HL-60 (cell line): ENCODE measurements around the gene ZNF236.

ENCODE experiments used
- DNase-seq, 2 experiments: peaks; one replicate each; pipeline ENCODE4 v3.0.0-alpha.2; 2010 to 2020; ENCODE audit warnings: low read depth in 1 of 2, low spot score in 1 of 2
- H3K27ac ChIP-seq: fragments of 250-450 bp; sonication (Bioruptor Pico); replicated peaks from 2 replicates; pipeline ENCODE4 v1.5.1; 2020; ENCODE audit warnings: mild to moderate bottlenecking, moderate library complexity
- H3K27me3 ChIP-seq: fragments of 250-450 bp; sonication (Bioruptor Pico); 2 replicates; pipeline ENCODE4 v1.5.1; 2021; ENCODE audit warnings: mild to moderate bottlenecking, moderate library complexity; ENCODE audit not compliant: insufficient read depth, poor library complexity, severe bottlenecking
- H3K4me3 ChIP-seq: replicated peaks from 2 replicates; pipeline ENCODE4 v1.5.1; 2011; ENCODE audit warnings: mild to moderate bottlenecking, control low read depth, low read length; ENCODE audit not compliant: insufficient read depth
- CTCF ChIP-seq: IDR thresholded peaks from one replicate; pipeline ENCODE4 v1.5.1; 2011; ENCODE audit warnings: low read length, control low read depth, inconsistent platforms; ENCODE audit not compliant: insufficient read depth
- GABPA ChIP-seq: IDR thresholded peaks from 2 replicates; pipeline ENCODE4 v1.6.1; 2012; ENCODE audit warnings: low read depth
- POLR2AphosphoS5 ChIP-seq: IDR thresholded peaks from 2 replicates; pipeline ENCODE4 v1.6.1; 2012; ENCODE audit warnings: low read depth
- SPI1 ChIP-seq: IDR thresholded peaks from 2 replicates; pipeline ENCODE4 v1.6.1; 2012; ENCODE audit warnings: low read depth, mild to moderate bottlenecking, borderline replicate concordance
- TF ChIP-seq, protein P1 (sequence below): IDR thresholded peaks from 2 replicates; pipeline ENCODE4 v1.6.1; 2012; ENCODE audit warnings: low read depth; ENCODE audit not compliant: insufficient replicate concordance

Gene ZNF236

GRCh38 chr18:76967721-76968472, 145.5 kb downstream of the ZNF236 start:
- no peak for DNase-seq
- Histone ChIP-seq H3K27ac (no peak overlapping the region), H3K27me3 (no peaks in the 10 kb centered on the region), H3K4me3 (no peak overlapping the region)
- TF ChIP-seq GABPA (no peak), CTCF (no peak), SPI1 (no peak), POLR2AphosphoS5 (no peak)
- TF ChIP-seq, protein P1, sequence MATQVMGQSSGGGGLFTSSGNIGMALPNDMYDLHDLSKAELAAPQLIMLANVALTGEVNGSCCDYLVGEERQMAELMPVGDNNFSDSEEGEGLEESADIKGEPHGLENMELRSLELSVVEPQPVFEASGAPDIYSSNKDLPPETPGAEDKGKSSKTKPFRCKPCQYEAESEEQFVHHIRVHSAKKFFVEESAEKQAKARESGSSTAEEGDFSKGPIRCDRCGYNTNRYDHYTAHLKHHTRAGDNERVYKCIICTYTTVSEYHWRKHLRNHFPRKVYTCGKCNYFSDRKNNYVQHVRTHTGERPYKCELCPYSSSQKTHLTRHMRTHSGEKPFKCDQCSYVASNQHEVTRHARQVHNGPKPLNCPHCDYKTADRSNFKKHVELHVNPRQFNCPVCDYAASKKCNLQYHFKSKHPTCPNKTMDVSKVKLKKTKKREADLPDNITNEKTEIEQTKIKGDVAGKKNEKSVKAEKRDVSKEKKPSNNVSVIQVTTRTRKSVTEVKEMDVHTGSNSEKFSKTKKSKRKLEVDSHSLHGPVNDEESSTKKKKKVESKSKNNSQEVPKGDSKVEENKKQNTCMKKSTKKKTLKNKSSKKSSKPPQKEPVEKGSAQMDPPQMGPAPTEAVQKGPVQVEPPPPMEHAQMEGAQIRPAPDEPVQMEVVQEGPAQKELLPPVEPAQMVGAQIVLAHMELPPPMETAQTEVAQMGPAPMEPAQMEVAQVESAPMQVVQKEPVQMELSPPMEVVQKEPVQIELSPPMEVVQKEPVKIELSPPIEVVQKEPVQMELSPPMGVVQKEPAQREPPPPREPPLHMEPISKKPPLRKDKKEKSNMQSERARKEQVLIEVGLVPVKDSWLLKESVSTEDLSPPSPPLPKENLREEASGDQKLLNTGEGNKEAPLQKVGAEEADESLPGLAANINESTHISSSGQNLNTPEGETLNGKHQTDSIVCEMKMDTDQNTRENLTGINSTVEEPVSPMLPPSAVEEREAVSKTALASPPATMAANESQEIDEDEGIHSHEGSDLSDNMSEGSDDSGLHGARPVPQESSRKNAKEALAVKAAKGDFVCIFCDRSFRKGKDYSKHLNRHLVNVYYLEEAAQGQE, result no peak

- TF ChIP-seq CTCF (no peak), POLR2AphosphoS5 (no peak), GABPA (no peak), SPI1 (peak; percentile 74; the same call in 1 of the 2 replicates)
- TF ChIP-seq, protein P1, result no peak
- peak in 1 of 2 experiments; percentile 23 for DNase-seq
These were observed 148.6 kb downstream of the ZNF236 start for GRCh38 chr18:76970770-76971559.

GRCh38 chr18:76972241-76972640, 149.9 kb downstream of the ZNF236 start:
- no peak for DNase-seq
- no peak overlapping the region for H3K27ac ChIP-seq
- no peak for TF ChIP-seq GABPA
- no peak for TF ChIP-seq SPI1
- TF ChIP-seq, protein P1, result no peak
- no peak for TF ChIP-seq POLR2AphosphoS5
- no peak for TF ChIP-seq CTCF

More at GRCh38 chr18:76970770-76971559, 148.6 kb downstream of the ZNF236 start:
- Histone ChIP-seq H3K27ac (no peak overlapping the region), H3K4me3 (no peak overlapping the region), H3K27me3 (no peaks in the 10 kb centered on the region)

More at GRCh38 chr18:76972241-76972640, 149.9 kb downstream of the ZNF236 start:
- no peak overlapping the region for H3K4me3 ChIP-seq
- no peaks in the 10 kb centered on the region for H3K27me3 ChIP-seq
